Measurements from ENCODE around the gene PODXL.

The PODXL gene

DNA sequence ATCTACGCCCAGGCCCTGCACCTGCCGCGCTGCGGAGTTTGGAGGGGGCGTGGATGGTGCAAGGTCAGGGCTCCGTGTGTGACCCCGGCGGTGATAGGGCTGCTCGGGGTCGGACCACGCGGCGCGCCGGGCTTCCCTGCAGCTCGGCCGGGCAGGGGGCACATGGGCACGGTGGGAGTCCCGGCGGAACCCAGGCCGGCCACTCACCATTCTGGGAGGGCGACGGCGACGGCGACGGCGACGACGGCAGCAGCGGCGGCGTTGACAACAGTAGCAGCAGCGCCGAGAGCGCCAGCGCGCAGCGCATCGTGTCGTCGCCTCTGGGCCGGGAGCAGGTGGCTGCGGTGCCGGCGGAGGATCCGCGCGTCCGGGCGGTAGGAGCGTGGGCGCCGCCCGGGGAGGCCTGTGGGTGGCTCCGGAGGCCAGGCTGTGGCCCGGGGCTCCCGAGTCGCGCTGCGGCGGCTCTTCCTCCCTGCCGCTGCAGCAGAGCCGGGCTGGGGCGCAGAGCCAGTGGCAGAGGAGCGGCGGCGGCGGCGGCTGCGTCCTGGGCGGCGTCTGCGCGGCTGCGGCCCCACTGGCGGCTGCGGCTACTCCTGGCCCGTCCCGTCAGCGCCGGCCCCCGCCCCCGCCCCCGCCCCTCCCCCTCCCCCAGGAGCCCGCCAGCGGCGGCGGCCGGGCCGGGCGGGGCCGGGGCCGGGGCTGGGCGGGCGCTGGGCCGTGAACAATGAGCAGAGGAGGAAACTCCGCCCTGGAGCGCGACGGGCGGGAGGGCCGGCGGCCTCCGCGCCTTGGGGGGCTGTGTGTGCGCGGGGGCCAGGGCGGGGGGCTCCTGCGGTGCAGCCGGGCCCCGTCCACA lies at the start of gene PODXL (continued):
- TF ChIP-seq, protein P1, sequence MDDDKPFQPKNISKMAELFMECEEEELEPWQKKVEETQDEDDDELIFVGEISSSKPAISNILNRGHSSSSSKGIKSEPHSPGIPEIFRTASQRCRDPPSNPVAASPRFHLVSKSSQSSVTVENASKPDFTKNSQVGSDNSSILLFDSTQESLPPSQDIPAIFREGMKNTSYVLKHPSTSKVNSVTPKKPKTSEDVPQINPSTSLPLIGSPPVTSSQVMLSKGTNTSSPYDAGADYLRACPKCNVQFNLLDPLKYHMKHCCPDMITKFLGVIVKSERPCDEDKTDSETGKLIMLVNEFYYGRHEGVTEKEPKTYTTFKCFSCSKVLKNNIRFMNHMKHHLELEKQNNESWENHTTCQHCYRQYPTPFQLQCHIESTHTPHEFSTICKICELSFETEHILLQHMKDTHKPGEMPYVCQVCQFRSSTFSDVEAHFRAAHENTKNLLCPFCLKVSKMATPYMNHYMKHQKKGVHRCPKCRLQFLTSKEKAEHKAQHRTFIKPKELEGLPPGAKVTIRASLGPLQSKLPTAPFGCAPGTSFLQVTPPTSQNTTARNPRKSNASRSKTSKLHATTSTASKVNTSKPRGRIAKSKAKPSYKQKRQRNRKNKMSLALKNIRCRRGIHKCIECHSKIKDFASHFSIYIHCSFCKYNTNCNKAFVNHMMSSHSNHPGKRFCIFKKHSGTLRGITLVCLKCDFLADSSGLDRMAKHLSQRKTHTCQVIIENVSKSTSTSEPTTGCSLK (tag by site-specific recombination; IDR thresholded peaks at IDR 0.05), result no peak
- TF ChIP-seq, protein P2, sequence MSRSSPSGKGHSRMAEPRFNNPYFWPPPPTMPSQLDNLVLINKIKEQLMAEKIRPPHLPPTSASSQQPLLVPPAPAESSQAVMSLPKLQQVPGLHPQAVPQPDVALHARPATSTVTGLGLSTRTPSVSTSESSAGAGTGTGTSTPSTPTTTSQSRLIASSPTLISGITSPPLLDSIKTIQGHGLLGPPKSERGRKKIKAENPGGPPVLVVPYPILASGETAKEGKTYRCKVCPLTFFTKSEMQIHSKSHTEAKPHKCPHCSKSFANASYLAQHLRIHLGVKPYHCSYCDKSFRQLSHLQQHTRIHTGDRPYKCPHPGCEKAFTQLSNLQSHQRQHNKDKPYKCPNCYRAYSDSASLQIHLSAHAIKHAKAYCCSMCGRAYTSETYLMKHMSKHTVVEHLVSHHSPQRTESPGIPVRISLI (tag by site-specific recombination; IDR thresholded peaks at IDR 0.05), result no peak
- TF ChIP-seq ZNF610 (tag by site-specific recombination; IDR thresholded peaks at IDR 0.05; ENCODE audit: borderline replicate concordance), result 0 out of 2 replicates have a peak, but pooled peaks have one; percentile 15
- peak; percentile 79 for TF ChIP-seq KLF9 (tag by site-specific recombination; IDR thresholded peaks at IDR 0.05; ENCODE audit: low read depth)
- TF ChIP-seq ZNF510 (tag by site-specific recombination; IDR thresholded peaks at IDR 0.05; ENCODE audit: insufficient replicate concordance), result no peak
- no peak; the same call in 1 of the 2 replicates for TF ChIP-seq KLF8 (tag by site-specific recombination; IDR thresholded peaks at IDR 0.05)
- TF ChIP-seq GLI2 (tag by site-specific recombination; IDR thresholded peaks at IDR 0.05; ENCODE audit: borderline replicate concordance, low read depth), result no peak
- TF ChIP-seq GLIS1 (tag by site-specific recombination; IDR thresholded peaks at IDR 0.05), result peak; percentile 40; the same call in 1 of the 2 replicates
- TF ChIP-seq ZNF529 (tag by site-specific recombination; IDR thresholded peaks at IDR 0.05; ENCODE audit: insufficient replicate concordance), result no peak
- TF ChIP-seq ZNF664 (tag by site-specific recombination; IDR thresholded peaks at IDR 0.05), result no peak
- 0 out of 2 replicates have a peak, but pooled peaks have one; percentile 11 for TF ChIP-seq KLF1 (tag by site-specific recombination; IDR thresholded peaks at IDR 0.05)
- TF ChIP-seq ZFP37 (tag by site-specific recombination; IDR thresholded peaks at IDR 0.05), result peak; percentile 53; the same call in 1 of the 2 replicates
- TF ChIP-seq, protein P3, sequence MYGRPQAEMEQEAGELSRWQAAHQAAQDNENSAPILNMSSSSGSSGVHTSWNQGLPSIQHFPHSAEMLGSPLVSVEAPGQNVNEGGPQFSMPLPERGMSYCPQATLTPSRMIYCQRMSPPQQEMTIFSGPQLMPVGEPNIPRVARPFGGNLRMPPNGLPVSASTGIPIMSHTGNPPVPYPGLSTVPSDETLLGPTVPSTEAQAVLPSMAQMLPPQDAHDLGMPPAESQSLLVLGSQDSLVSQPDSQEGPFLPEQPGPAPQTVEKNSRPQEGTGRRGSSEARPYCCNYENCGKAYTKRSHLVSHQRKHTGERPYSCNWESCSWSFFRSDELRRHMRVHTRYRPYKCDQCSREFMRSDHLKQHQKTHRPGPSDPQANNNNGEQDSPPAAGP (tag by site-specific recombination; IDR thresholded peaks at IDR 0.05), result peak; percentile 27; the same call in 1 of the 2 replicates
- no peak for TF ChIP-seq ZNF302 (tag by site-specific recombination; IDR thresholded peaks at IDR 0.05; ENCODE audit: low read depth)
- no peak for TF ChIP-seq SETDB1 (IDR thresholded peaks at IDR 0.05; ENCODE audit: insufficient read length, low read length)
- no peak for TF ChIP-seq SP2 (tag by site-specific recombination; IDR thresholded peaks at IDR 0.05)
- no peak for TF ChIP-seq MYNN (tag by site-specific recombination; IDR thresholded peaks at IDR 0.05; ENCODE audit: borderline replicate concordance)
- no peak for TF ChIP-seq ZNF544 (tag by site-specific recombination; IDR thresholded peaks at IDR 0.05)
- TF ChIP-seq, protein P4, sequence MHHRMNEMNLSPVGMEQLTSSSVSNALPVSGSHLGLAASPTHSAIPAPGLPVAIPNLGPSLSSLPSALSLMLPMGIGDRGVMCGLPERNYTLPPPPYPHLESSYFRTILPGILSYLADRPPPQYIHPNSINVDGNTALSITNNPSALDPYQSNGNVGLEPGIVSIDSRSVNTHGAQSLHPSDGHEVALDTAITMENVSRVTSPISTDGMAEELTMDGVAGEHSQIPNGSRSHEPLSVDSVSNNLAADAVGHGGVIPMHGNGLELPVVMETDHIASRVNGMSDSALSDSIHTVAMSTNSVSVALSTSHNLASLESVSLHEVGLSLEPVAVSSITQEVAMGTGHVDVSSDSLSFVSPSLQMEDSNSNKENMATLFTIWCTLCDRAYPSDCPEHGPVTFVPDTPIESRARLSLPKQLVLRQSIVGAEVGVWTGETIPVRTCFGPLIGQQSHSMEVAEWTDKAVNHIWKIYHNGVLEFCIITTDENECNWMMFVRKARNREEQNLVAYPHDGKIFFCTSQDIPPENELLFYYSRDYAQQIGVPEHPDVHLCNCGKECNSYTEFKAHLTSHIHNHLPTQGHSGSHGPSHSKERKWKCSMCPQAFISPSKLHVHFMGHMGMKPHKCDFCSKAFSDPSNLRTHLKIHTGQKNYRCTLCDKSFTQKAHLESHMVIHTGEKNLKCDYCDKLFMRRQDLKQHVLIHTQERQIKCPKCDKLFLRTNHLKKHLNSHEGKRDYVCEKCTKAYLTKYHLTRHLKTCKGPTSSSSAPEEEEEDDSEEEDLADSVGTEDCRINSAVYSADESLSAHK (tag by site-specific recombination; IDR thresholded peaks at IDR 0.05), result no peak
- no peak for TF ChIP-seq FEZF1 (tag by site-specific recombination; IDR thresholded peaks at IDR 0.05)
- TF ChIP-seq ZFHX2 (tag by site-specific recombination; conservative IDR thresholded peaks at IDR 0.05), result peak; percentile 88
- TF ChIP-seq ZNF37A (tag by site-specific recombination; IDR thresholded peaks at IDR 0.05), result no peak
- peak; percentile 86 for TF ChIP-seq ZIC2 (tag by site-specific recombination; IDR thresholded peaks at IDR 0.05)
- TF ChIP-seq BCL11B (tag by site-specific recombination; IDR thresholded peaks at IDR 0.05; ENCODE audit: low read depth), result no peak
- TF ChIP-seq ZNF114 (tag by site-specific recombination; IDR thresholded peaks at IDR 0.05), result no peak
- TF ChIP-seq ZNF473 (tag by site-specific recombination; IDR thresholded peaks at IDR 0.05), result no peak
- TF ChIP-seq ZNF366 (tag by site-specific recombination; conservative IDR thresholded peaks at IDR 0.05), result no peak
- TF ChIP-seq ZSCAN16 (tag by site-specific recombination; IDR thresholded peaks at IDR 0.05), result no peak
- TF ChIP-seq, protein P5, sequence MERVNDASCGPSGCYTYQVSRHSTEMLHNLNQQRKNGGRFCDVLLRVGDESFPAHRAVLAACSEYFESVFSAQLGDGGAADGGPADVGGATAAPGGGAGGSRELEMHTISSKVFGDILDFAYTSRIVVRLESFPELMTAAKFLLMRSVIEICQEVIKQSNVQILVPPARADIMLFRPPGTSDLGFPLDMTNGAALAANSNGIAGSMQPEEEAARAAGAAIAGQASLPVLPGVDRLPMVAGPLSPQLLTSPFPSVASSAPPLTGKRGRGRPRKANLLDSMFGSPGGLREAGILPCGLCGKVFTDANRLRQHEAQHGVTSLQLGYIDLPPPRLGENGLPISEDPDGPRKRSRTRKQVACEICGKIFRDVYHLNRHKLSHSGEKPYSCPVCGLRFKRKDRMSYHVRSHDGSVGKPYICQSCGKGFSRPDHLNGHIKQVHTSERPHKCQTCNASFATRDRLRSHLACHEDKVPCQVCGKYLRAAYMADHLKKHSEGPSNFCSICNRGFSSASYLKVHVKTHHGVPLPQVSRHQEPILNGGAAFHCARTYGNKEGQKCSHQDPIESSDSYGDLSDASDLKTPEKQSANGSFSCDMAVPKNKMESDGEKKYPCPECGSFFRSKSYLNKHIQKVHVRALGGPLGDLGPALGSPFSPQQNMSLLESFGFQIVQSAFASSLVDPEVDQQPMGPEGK (tag by site-specific recombination; IDR thresholded peaks at IDR 0.05), result 0 out of 2 replicates have a peak, but pooled peaks have one; percentile 79
- no peak for TF ChIP-seq ZNF571 (tag by site-specific recombination; IDR thresholded peaks at IDR 0.05)
